HG03432 (cell line): ENCODE measurements around the gene IQCN.
A peak's percentile ranks its signal among the peaks of the same experiment; 100 is the strongest.

Source experiments
- ATAC-seq: cut with Tn5 transposase; IDR thresholded peaks from one replicate; pipeline ENCODE4 v1.9.1; 2021; ENCODE audit warnings: mild to moderate bottlenecking, moderate library complexity; ENCODE audit not compliant: unreplicated experiment

Gene IQCN

DNA sequence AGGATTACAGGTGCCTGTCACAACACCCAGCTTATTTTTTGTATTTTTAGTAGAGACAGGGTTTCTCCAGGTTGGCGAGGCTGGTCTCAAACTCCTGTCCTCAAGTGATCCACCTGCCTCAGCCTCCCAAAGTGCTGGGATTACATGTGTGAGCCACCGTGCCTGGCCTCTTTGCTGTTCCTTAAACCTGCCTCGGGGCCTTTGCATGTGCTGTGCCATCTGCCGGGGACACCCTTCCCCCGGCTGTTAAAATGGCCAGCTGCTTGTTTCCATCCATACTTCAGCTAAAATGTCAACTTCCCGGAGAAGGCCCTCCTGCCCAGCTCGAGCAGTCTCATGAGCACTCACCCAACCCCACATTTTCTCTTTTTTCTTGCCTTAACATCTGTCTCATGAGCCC, 29.0 kb downstream of the IQCN start:
- ATAC-seq = no peak

DNA sequence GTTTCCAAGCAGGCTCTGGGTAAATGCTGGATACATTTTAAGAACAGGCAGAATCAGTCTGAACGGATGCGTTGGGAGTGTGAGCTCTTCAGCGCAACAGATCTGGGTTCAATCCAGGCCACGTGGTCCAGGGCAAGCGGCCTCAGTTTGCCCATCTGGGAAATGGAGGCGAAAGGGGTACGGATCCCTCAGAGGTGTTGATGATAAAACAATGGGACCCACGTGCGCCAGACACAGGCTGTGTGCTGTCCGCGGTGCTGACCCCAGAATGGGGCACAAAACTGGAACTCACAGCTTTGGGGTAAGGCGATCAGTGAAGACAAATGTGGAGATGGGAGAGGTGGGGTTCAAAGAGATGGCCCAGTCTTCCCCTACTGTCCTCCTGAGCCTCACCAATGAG, 34.9 kb downstream of the IQCN start:
- ATAC-seq = no peak

DNA sequence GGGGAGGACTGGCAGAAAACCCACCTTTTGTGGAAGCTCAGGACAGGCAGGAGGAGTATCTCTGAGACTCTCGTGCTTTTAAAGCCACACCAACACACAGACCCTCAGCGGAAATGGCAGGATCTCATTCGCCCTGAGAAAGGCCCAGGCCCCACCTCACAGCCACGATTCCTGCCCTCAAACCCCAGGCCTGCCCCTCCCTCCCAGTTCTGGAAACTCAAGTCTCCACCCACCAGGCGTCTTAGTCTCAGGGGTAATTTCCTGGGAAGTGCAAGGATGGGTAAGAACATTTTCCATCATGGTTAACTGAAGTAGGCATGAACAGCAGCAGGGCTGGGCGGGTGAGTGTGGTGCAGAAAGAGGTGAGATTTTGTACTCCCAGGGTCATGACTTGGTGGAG, 40.1 kb downstream of the IQCN start:
- ATAC-seq = no peak

DNA sequence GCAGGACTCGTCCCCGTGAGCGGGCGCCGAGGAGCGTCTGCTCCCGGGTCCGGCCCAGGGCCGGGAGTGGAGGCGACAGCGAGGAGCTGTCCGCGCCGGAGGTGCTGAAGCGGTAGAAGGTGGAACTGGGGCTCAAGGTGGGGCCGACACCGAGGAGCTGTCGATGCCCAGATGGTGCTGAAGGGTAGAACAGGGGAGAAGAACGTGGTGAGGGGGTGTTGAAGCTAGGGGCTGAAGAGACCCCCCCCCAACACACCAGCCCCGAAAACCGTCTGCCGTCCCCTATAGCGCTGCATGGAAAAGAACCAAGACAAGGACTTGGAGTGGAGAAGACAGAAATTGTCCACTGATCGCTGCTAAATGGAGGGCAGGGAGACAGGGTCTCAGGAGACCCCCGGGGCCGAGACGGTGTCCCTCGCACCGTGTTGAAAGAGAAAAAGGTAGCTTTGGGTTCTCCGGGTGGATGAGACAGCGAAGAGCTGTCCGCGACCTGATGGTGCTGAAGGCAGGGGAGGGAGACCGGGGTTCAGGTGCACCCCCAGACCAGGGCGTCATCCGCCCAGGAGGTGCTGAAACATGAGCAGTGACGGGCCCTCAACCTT, 40.9 kb downstream of the IQCN start:
- no peak for ATAC-seq

DNA sequence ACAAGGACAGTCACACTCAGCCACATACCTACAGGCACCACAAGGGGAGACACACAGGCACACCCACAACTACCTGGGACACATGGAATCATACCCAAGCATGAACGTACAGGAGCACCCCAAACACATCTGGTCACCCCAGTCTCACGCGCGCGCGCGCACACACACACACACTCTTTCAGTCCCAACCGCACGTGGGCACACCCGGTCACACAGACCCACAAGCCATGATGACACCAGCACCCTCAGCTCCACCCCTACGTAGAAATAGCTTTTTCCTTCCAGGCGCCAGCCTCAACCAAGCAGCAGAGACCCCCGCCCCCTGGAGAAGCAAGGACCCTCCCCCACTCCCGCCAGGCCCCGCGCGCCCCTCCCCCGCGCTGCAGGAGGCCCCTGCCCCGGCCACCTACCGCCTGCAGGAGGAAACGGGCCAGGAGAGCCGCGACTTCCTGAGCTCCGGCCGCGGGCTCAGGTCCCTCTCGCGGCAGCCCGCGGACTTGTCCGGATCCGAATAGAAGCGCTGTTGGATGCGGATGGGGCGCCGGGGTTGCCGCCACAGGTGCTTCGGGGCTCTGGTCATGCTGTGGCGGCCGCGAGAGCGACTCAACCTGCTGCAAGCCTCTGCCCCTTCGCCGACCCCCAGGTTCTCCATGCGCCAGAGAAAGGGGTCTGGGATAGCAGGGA, 41.6 kb downstream of the IQCN start:
- no peak for ATAC-seq

DNA sequence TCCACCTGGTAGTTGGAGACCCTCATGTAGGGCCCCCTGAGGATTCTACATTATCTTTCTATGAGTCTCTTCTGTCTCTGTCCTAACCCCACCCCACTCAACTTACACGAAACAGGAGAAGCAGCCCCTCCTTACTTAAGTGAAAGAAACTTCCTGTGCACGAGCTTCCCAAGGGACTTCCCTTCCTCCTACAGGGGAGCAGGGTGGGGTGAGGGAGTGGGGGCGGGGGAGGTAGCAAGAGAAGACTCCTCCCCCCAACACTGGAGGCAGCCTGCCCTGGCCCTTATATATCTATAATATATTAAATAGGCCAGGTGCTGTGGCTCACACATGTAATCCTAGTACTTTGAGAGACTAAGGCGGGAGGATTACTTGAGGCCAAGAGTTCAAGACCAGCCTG, 42.5 kb downstream of the IQCN start:
- ATAC-seq = no peak

DNA sequence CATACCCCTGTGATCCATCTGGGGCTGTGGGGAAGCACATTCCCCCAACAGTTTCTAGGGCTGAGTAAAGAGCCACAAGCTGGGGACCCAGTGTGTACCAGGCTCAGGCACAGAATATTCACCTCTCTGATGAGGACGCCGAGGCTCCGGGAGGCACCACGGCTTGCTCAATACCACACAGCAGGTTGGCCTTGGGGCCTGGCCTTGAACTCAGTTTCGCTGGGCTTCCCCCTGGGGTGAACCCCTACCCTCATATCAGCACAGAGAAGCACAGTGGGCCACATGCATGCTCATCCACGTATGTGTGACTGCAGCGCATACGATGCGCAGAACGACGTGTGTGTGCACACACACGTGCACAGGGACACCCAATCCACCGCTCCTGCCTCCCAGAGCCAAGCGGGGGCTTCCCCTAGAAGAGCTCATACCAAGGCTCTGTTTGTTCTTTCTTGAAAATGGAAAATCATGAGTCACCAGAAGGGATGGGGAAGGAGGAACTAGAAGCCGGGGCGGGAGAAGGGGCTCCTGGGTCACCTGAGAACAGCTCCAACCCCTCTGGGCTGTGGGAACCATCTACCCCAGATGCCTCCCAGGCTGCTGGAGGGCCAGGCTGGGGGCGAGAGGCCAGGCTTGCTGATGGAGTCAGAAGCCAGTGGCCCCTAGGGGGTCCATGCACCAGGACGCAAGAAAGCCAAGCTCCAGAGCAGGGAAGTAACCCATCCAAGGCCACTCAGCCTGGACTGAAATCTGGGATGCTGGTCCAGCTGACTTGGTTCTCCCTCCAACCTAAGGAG, 43.1 kb downstream of the IQCN start:
- ATAC-seq = no peak

DNA sequence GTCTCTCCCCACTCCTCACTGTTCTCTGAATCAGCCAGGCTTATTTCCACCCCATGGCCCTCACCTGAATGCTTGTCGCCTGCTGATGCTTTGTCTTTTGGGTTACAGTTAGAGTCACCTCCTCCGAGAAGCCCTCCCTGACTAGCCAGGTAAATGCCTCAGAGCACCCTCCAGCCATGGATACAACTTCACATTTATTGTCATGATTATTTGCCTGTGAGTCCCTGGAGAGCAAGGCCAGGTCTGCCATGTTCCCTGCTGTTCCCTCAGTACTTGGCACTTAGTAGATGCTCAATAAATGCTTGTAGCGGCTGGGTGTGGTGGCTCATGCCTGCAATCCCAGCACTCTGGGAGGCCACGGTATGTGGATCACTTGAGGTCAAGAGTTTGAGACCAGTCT, 44.3 kb downstream of the IQCN start:
- no peak for ATAC-seq

DNA sequence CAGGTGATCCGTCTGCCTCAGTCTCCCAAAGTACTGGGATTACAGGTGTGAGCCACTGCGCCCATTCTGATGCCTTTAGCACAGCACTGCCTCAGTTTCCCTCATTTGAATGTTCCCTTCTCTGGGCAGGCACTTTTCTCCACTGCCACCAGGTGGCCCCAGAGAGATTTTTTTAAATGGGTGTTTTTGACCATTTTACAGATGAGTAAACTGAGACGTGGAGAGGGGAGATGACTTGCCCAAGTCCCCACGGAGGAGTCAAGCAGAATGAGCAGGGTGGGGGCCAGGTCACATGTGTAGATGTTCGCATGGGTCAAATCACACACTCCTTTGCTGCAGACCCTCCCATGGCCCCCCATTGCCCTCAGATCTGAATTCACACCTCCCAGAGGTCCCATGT, 44.8 kb downstream of the IQCN start:
- ATAC-seq = no peak

DNA sequence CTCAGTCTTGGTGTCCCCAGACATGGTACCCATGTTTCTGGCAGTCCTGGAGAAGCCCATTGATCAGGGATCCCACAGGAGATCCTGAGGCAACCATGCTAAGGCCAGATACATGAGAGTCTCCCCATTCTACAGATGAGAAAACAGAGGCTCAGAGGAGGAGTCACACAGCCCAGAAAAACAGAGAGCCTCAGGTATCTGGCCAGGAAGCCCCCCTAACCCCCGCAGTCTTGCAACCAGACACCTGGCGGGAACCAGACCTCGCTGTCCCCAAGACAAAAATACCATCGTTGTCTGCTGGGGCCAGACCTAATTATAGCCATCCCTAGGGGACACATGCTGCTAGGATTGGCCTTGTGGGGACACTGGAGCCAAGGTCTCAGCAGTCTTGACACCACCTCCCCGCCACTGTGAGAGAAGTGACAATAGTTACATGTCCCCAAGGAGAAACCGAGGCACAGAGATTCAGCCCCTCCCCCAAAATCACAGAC, 46.4 kb downstream of the IQCN start:
- no peak for ATAC-seq

DNA sequence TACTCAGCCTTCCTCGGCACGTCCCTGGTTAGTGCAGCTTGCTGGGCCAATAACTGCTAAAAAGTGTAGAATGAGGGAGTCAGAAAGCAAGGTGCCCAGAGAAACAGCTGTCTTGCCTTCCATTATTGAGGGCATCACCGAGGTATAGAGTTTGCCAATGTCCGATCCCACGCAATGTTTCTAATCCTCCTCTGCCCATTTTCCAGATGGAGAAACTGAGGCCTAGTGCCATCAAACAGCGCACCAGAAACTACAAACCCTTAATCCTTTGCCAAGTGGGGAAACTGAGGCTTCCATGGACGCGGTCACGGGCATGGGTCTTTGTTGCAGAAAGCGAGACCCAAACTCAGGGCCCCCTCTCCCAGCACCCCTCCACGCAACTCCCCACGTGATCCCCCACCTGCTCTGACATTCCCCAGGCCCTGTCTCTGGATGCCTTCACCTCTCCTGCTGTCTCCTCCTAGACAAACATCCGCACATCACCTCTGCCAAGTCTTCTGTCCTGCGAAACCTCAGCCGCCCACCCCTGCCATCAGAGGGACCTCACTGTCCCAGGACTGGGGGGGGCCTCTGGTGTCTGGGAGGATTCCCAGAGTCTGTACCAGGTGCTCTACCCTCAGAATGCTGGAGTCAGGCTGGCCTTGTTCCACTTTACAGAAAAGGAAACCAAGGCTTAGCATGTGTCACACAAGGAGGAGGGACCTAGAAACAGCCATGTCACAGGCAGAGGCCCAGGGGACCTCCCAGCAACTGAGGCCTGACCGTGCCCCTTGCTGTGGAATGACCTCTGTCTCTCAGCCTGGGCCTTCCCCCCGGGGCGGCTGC, 47.1 kb downstream of the IQCN start:
- no peak for ATAC-seq

DNA sequence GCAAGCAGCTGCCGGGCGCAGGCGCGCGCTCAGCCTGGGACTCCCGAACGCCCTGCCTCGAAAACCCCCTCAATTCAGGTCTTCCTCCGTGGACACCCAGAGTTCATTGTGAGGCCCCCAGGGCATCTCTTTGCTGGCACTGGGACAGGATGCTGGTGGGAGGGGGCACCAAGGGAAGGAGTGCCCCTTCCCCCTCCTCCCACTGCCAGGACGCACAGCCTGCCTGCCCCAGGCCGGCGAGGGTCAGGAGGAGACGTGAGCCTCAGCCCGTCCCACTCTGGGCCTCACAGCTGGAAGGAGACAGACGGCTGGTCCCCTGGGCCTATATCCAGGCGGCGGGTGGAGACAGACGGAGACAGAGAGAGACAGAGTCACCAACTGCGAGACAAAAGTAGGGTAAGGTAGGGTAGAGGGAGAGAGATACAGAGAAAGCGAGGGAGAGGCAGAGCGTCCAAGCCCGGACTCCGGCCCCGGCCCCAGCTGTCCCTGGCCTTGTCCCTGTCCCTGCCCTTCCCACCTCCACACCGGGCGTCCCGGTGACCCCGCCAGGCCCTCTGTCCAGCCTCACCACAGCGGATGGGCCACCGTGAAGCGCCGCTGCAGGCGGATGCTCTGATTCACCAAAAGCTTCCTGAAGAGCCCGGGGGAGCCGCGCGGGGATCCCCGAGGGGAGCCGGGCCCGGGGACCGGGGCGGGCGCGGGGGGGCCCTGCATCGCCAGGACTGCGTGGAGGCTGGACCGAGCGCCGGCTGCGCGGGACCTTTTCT, 48.4 kb downstream of the IQCN start, which contains the start of gene PDE4C:
PDE4C (minus strand) TSS at position 737 of the 767 bp plus-strand sequence; CDS start at position 714, 23 bp downstream.
- ATAC-seq = no peak

DNA sequence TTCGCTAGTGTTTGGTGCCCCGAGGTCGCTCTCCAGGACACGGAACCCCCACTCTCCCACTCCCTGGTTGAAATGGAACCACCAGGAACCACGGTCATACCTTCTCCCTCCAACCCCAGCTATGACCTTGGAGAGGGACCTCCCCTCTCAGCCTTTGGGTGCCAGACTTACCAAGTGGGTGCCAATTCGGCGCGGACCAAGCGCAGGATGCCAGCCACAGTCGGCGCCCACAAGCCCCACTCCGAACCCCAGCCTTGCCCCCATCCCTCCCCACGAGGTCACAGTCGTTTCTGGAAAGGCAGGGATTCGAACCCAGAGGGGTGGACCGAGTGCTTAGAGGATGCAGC, 48.9 kb downstream of the IQCN start:
- no peak for ATAC-seq

DNA sequence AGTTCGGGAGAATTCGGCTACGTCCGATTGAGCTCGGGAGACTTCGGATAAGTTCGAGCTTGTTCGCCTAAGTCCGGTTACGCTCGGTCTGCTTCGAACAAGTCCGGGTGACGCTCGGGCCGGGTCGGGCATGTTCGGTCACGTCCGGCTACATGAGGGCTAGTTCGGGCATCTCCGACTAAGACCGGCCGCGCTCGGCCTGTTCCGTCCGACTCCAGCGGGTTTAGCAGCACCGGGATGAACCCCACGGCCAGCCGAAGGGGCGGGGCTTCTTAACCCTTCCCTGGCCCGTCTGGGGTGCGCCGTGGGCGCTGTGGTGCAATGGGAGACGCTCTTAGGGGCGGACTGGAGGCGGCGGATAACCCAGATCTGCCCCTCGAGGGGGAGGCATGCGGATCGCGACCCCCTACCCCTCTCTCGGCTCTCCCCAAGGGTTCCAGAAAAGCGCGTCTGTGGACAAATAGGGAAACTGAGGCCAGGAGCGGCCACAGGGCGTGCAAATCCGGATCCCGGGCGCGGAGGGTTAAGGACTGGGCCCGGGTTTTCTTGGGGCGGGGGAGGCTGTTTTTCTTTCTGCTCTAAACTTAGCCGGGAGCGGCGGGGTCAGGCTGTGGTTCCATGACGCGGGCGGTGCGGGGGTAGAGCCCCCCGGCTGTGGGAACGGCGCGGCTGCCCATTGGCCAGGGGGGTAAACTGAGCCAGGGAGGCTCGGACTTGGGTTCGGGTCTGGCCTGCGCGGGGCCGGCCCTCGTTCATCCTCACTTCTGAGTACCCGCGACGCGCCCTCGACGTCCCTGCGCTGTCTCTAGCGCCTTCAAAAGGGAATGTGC, 49.5 kb downstream of the IQCN start:
- peak; percentile 87 for ATAC-seq

DNA sequence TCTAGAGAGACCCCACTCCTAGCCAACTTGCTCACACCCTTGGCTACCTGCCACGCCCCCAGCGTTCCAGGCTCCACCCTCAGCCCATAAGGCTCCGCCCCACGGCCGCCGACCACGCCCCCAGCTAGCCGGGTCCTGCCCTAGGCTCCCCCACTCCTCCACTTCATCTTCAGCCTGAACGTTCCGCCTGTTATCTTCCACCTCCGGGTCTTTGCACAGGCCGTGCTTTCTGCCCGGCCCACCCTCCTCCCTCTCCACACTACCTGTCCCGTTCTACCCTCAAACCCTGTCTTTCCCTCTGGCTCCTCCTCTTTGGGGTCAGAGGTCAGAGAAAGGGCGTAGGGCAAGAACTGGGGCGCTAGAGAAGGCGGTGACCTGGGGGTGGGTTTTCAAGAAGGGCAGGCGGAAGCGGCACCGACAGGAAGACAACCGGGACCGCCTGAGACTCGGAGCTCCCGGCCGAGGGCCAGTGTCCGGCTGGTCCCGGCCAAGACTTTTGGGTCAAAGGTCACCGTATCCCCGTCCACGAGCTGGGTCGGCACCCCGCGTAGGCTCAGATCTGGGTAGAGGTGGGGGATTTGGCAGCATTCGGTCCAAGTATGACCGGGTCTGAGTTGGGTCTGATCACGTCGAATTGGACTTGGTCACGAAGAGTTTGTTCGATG, 50.3 kb downstream of the IQCN start:
- peak; percentile 9 for ATAC-seq

DNA sequence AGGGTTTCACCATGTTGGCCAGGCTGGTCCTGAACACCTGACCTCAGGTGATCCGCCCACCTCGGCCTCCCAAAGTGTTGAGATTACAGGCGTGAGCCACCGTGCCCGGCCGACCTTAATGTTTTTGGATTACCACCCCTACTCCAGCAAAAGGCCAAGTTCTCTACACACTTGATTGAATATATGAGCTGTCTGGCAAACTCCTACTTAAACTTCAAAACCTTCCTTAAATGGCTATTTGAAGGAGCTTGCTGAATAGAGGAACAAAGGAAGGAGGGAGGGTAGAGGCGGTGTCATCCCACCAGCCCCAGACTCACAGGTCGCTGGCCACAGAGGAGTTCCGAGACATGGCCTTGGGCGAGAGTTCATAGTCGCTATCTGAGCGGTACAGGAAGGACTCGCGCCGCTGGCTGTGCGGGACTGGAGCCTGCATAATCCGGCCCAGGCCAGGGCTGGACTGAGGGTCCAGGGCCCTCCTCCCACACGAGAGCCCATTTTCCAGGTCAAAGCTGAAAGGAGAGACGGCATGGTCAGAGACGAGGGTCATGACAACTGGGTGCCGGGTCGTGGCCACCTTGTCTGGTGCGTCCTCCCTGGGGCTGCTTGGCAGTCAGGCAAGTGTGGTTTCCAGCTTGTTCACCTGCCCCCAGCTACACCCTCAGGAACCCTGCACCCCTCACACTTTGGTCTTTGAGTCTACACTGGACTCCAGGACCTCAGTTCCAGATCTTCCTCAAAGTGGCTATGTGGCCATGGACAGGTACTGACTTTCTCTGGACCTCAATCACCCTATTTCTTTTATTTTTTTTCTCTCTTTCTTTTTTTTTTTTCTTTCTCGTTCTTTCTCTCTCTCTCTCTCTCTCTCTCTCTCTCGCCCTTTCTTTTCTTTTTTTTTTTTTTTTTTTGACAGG, 52.2 kb downstream of the IQCN start:
- ATAC-seq = no peak

DNA sequence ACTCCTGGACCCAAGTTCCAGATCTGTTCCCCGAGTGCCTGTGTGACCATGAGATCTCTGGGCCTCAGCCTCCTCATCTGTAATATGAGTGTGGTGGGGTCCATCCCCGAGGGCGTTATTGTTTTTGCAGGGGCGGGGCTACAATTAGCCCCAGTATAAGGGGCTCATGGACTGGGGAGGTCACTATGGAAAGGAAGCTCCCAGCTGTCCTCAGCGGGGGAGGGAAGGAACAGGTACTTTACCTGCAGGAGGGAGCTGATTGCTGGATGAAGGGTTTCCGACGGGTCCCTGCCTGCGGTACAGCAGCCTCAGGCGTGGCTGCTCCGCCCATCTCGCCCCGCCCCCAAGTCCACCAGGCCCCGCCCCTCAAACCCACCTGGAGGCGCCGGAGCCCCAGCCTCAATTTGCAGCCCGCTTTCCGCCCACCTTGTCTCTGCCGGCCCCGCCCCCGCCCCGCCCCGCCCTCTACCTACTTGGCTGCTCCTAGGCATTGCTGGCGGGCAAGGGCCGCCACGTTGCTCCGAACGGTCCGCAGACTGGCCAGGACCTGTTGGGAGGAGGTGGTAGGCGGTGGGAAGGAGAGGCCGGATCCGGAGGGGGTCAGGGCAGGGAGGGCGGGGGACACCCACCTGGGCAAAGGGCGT, 53.5 kb downstream of the IQCN start:
- ATAC-seq = no peak
